ENCODE results near the gene GTF2IRD1.
"Not testable (repeated sequence)": the region's sequence is repeated elsewhere in the genome, so short reads cannot be mapped to it uniquely, and the experiment has no call there.

Gene GTF2IRD1

GRCh38 chr7:74561898-74562613 lies 108.3 kb downstream of the GTF2IRD1 start:
- DNase-seq = no peak

GRCh38 chr7:74563639-74564038 lies 109.9 kb downstream of the GTF2IRD1 start:
- DNase-seq = not testable (repeated sequence)

GRCh38 chr7:74567318-74567668 lies 113.6 kb downstream of the GTF2IRD1 start:
- no peak for DNase-seq

- DNase-seq = no peak
Observed at GRCh38 chr7:74568658-74569057, 115.0 kb downstream of the GTF2IRD1 start.

GRCh38 chr7:74569501-74570075 lies 115.9 kb downstream of the GTF2IRD1 start:
- peak; percentile 32 for DNase-seq

- DNase-seq = no peak
Observed at GRCh38 chr7:74570533-74571156, 116.9 kb downstream of the GTF2IRD1 start.

- DNase-seq = no peak
Observed at GRCh38 chr7:74572301-74572979, 118.7 kb downstream of the GTF2IRD1 start.

GRCh38 chr7:74573512-74573911 lies 119.8 kb downstream of the GTF2IRD1 start:
- no peak for DNase-seq

GRCh38 chr7:74575083-74575784 lies 121.5 kb downstream of the GTF2IRD1 start:
- DNase-seq = no peak

GRCh38 chr7:74575811-74576210 lies 122.1 kb downstream of the GTF2IRD1 start:
- no peak for DNase-seq

GRCh38 chr7:74579800-74580685 lies 126.3 kb downstream of the GTF2IRD1 start:
- DNase-seq = peak; percentile 57

GRCh38 chr7:74581916-74582440 lies 128.3 kb downstream of the GTF2IRD1 start:
- no peak for DNase-seq

GRCh38 chr7:74582447-74583039 lies 128.8 kb downstream of the GTF2IRD1 start:
- DNase-seq = no peak

GRCh38 chr7:74583630-74584029 lies 129.9 kb downstream of the GTF2IRD1 start:
- no peak for DNase-seq

- DNase-seq = no peak
Observed at GRCh38 chr7:74584160-74584954, 130.7 kb downstream of the GTF2IRD1 start.

GRCh38 chr7:74585844-74586243 lies 132.1 kb downstream of the GTF2IRD1 start:
- no peak for DNase-seq

GRCh38 chr7:74586258-74587175 lies 132.8 kb downstream of the GTF2IRD1 start:
- peak; percentile 43 for DNase-seq

- peak; percentile 84 for DNase-seq
Observed at GRCh38 chr7:74587435-74588126, 133.9 kb downstream of the GTF2IRD1 start.
